HCT116 (cell line): Measurements from ENCODE around the gene PRDM2. TPM values are rescaled to one million over a fixed set of nuclear protein-coding genes. Genes with fewer than 3 reads are reported as not detected.

Experiments
- ATAC-seq: fragments of 200-7000 bp; cut with Tn5 transposase; 2 replicates; pipeline ENCODE4 v1.9.1; 2020; ENCODE audit warnings: mild to moderate bottlenecking, moderate library complexity
- BruUV-seq: library from RNA; stranded (reverse); fragments of 400-500 nt; replicated peaks from 2 replicates; lab custom pipeline; 2021; lab: Mats Ljungman, UMichigan
- CTCF ChIA-PET: fragments of 300-600 bp; sonication (Branson Sonifier 250); formaldehyde crosslinking; loops from one replicate; lab custom pipeline; 2021; ENCODE audit warnings: antibody characterized with exemption; lab: Charles Lee
- POLR2A ChIA-PET: fragments of 300-600, 350-600 bp; sonication (Branson Sonifier 250); formaldehyde crosslinking; loops from one replicate; lab custom pipeline; 2021; ENCODE audit warnings: antibody characterized with exemption; lab: Charles Lee
- RAD21 ChIA-PET, 2 experiments: fragments of 300-600 bp; sonication (Branson Sonifier 250); formaldehyde crosslinking; loops; one replicate each; lab custom pipeline; 2023; ENCODE audit warnings: low total read pairs in 2 of 2; ENCODE audit not compliant: uncharacterized antibody in 2 of 2, unreplicated experiment in 2 of 2, low non-redundant PET in 1 of 2; lab: Charles Lee
- DNase-seq: peaks from one replicate; pipeline ENCODE4 v3.0.0-alpha.2; 2010; ENCODE audit warnings: low read depth, low spot score
- H2AFZ ChIP-seq: fragments of 200-600 bp; shearing (Covaris generic), sonication (generic); 2 replicates; pipeline ENCODE4 v1.6.1; 2017; ENCODE audit warnings: low read depth, mixed run types, mixed read lengths, antibody characterized with exemption, low read length; ENCODE audit not compliant: poor library complexity, severe bottlenecking
- H3K27ac ChIP-seq: 2 replicates; pipeline ENCODE4 v1.5.1; 2012; ENCODE audit warnings: low read depth, low read length
- H3K27me3 ChIP-seq: fragments of 200-600 bp; sonication (generic); 2 replicates; pipeline ENCODE4 v1.6.1; 2016; ENCODE audit warnings: mixed run types, low read length, mixed read lengths; ENCODE audit not compliant: insufficient read depth
- H3K36me3 ChIP-seq, 2 experiments: fragments of 200-500 bp in 1 of 2; fragments of 200-600 bp in 1 of 2; sonication (Bioruptor generic) in 1 of 2; sonication (generic) in 1 of 2; 2 replicates each; pipeline versions ENCODE4 v1.5.1 to v1.6.1; 2014 to 2016; ENCODE audit warnings: low read length in 2 of 2, inconsistent platforms in 1 of 2, mixed read lengths in 1 of 2, mixed run types in 1 of 2; ENCODE audit not compliant: insufficient read depth in 2 of 2, control insufficient read depth in 1 of 2
- H3K4me1 ChIP-seq, 2 experiments: fragments of 200-600 bp in 1 of 2; sonication (generic) in 1 of 2; 2 replicates each; pipeline versions ENCODE4 v1.5.1 to v1.6.1; 2012 to 2017; ENCODE audit warnings: low read length in 2 of 2, inconsistent platforms in 1 of 2, mild to moderate bottlenecking in 1 of 2, mixed read lengths in 1 of 2, mixed run types in 1 of 2, moderate library complexity in 1 of 2; ENCODE audit not compliant: insufficient read depth in 2 of 2, control insufficient read depth in 1 of 2
- H3K4me2 ChIP-seq: fragments of 200-600 bp; sonication (generic); 2 replicates; pipeline ENCODE4 v1.6.1; 2017; ENCODE audit warnings: mixed run types, low read length, mixed read lengths
- H3K4me3 ChIP-seq, 2 experiments: fragments of 200-600 bp in 1 of 2; sonication (generic) in 1 of 2; replicated peaks in 1 of 2; 2 replicates each; pipeline ENCODE4 v1.5.1; 2011 to 2016; ENCODE audit warnings: low read length in 2 of 2, control low read depth in 1 of 2, low read depth in 1 of 2, mild to moderate bottlenecking in 1 of 2, mixed read lengths in 1 of 2, mixed run types in 1 of 2
- H3K79me2 ChIP-seq: fragments of 200-600 bp; sonication (generic); 2 replicates; pipeline ENCODE4 v1.6.1; 2017; ENCODE audit warnings: mild to moderate bottlenecking, mixed run types, low read length, moderate library complexity, mixed read lengths; ENCODE audit not compliant: insufficient read depth
- H3K9ac ChIP-seq: fragments of 200-600 bp; sonication (generic); 2 replicates; pipeline ENCODE4 v1.6.1; 2016; ENCODE audit warnings: low read length, mixed read lengths
- H3K9me2 ChIP-seq: fragments of 200-600 bp; sonication (generic), shearing (Covaris generic); 2 replicates; pipeline ENCODE4 v1.6.1; 2017; ENCODE audit warnings: mixed run types, mild to moderate bottlenecking, moderate library complexity; ENCODE audit not compliant: insufficient read depth
- H3K9me3 ChIP-seq, 2 experiments: fragments of 200-500 bp in 1 of 2; fragments of 200-600 bp in 1 of 2; sonication (Bioruptor generic) in 1 of 2; sonication (generic) in 1 of 2; 2 replicates each; pipeline ENCODE4 v1.6.1; 2014 to 2017; ENCODE audit warnings: low read length in 2 of 2, mixed read lengths in 2 of 2, inconsistent platforms in 1 of 2, low read depth in 1 of 2, mild to moderate bottlenecking in 1 of 2, mixed run types in 1 of 2, moderate library complexity in 1 of 2; ENCODE audit not compliant: control insufficient read depth in 1 of 2, insufficient read depth in 1 of 2
- H4K20me1 ChIP-seq: fragments of 200-600 bp; sonication (generic), shearing (Covaris generic); 2 replicates; pipeline ENCODE4 v1.6.1; 2017; ENCODE audit warnings: mixed run types, mild to moderate bottlenecking, moderate library complexity; ENCODE audit not compliant: insufficient read depth
- CBX3 ChIP-seq: IDR thresholded peaks from 2 replicates; pipeline ENCODE4 v1.6.1; 2012; ENCODE audit warnings: low read depth
- ELF1 ChIP-seq: IDR thresholded peaks from 2 replicates; pipeline ENCODE4 v1.6.1; 2012; ENCODE audit warnings: low read depth, borderline replicate concordance
- EZH2phosphoT487 ChIP-seq: fragments of 200-600 bp; IDR thresholded peaks from 2 replicates; pipeline ENCODE4 v1.6.1; 2018; ENCODE audit warnings: antibody characterized with exemption, borderline replicate concordance
- FOSL1 ChIP-seq: IDR thresholded peaks from 2 replicates; pipeline ENCODE4 v1.6.1; 2012; ENCODE audit warnings: low read depth
- POLR2A ChIP-seq: IDR thresholded peaks from 2 replicates; pipeline ENCODE4 v1.7.0; 2011; ENCODE audit warnings: borderline replicate concordance; ENCODE audit not compliant: insufficient read depth, insufficient read length; ENCODE audit errors: extremely low read depth
- POLR2AphosphoS5 ChIP-seq: IDR thresholded peaks from 2 replicates; pipeline ENCODE4 v1.6.1; 2011; ENCODE audit warnings: mild to moderate bottlenecking, low read depth, low read length, moderate library complexity
- SRF ChIP-seq: IDR thresholded peaks from 2 replicates; pipeline ENCODE4 v1.6.1; 2012; ENCODE audit warnings: low read depth
- TCF7L2 ChIP-seq: IDR thresholded peaks from 2 replicates; pipeline ENCODE4 v1.7.0; 2011; ENCODE audit warnings: borderline replicate concordance, inconsistent platforms; ENCODE audit not compliant: insufficient read depth, insufficient read length; ENCODE audit errors: extremely low read depth
- YY1 ChIP-seq: IDR thresholded peaks from 2 replicates; pipeline ENCODE4 v1.6.1; 2011; ENCODE audit warnings: low read length, low read depth, moderate library complexity, mild to moderate bottlenecking; ENCODE audit not compliant: insufficient replicate concordance; ENCODE audit errors: extremely low read depth
- ZFX ChIP-seq: fragments of 450-650 bp; IDR thresholded peaks from 2 replicates; pipeline ENCODE4 v1.6.1; 2017
- ZNF274 ChIP-seq: fragments of 200-500 bp; sonication (Bioruptor generic); IDR thresholded peaks from 2 replicates; pipeline ENCODE4 v1.6.1; 2014; ENCODE audit warnings: mild to moderate bottlenecking, low read depth, low read length, inconsistent platforms
- intact Hi-C: fragments of 100-400 bp; cut with micrococcal nuclease; formaldehyde crosslinking; loops from 2 replicates; pipeline ENCODE4 v1.10.0; 2022
- total RNA-seq: library from RNA; stranded (reverse); gene quantifications from one replicate; pipeline ENCODE4 v1.2.1, GENCODE V29; 2021; ENCODE audit not compliant: unreplicated experiment
- TF ChIP-seq, protein P1 (sequence below), 3 experiments: fragments of 200-600 bp in 1 of 3; sonication (generic) in 1 of 3; IDR thresholded peaks in 2 of 3; conservative IDR thresholded peaks in 1 of 3; 2 replicates each; pipeline ENCODE4 v1.5.1; 2012 to 2017; ENCODE audit warnings: low read depth in 2 of 3, low read length in 2 of 3, antibody characterized with exemption in 1 of 3, borderline replicate concordance in 1 of 3, control low read depth in 1 of 3, mild to moderate bottlenecking in 1 of 3, mixed read lengths in 1 of 3, mixed run types in 1 of 3, moderate library complexity in 1 of 3; ENCODE audit not compliant: insufficient read depth in 1 of 3
- TF ChIP-seq, protein P2 (sequence below): IDR thresholded peaks from 2 replicates; pipeline ENCODE4 v1.6.1; 2012
- TF ChIP-seq, protein P3 (sequence below): IDR thresholded peaks from 2 replicates; pipeline ENCODE4 v1.6.1; 2011; ENCODE audit warnings: mild to moderate bottlenecking, low read length, moderate library complexity; ENCODE audit not compliant: insufficient replicate concordance; ENCODE audit errors: extremely low read depth

The PRDM2 gene
- total RNA-seq, 1 experiment from 2014 or later: 17.3 TPM

DNA sequence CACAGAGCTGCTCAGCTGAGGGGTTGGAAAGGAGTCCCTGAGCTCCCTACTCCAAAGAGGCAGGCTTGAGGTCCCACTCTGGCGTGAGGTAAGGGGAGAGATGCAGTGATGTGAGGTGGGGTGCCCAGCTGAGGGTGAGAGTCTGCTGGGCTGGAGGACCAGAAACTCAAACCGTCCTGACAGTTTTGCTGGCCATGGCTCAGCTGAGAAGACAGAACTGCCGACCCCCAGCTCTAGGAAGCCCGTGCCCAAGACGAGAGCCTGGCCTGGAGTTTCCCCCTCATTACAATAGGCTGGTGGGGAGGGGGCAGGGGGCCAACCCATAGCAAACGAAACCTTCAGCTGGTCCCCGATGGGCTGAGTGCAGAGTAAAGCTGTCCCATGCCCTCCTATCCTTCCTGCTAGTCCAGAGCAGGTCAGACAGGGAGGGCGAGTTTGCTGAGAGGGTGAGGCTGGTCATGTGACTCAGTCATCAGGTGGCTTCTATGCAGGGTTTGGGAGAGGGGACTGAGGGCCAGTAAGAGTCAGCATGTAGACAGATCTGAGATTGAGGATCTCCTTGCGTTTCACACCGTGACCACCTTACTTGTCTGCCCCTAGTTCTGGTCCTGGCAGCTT, 129.3 kb downstream of the PRDM2 start:
- Histone ChIP-seq H3K36me3 (no peaks in the 10 kb centered on the region), H3K9ac (peak overlapping the region; percentile 23), H2AFZ (no peak overlapping the region), H3K4me3 (peak overlapping the region; percentile 54 to 61), H3K79me2 (no peaks in the 10 kb centered on the region), H3K4me2 (peak overlapping the region; percentile 73), H4K20me1 (no peaks in the 10 kb centered on the region), H3K4me1 (peaks cover 5 to 13% of the 10 kb centered on the region in 2 experiments; a peak in 2 of 4 replicates), H3K27ac (no peak overlapping the region; the same call in 1 of the 2 replicates), H3K9me3 (no peaks in the 10 kb centered on the region), H3K9me2 (no peaks in the 10 kb centered on the region), H3K27me3 (no peaks in the 10 kb centered on the region)
- ChIA-PET RAD21 (interaction anchor here in 1 of 2 experiments (1.2 kb wide), 1 partner anchor 131 kb away, joined by 4 read pairs; no protein-coding TSS in a partner anchor), CTCF (interaction anchor here (0.8 to 2.4 kb wide), 4 partner anchors 14 to 131 kb away, joined by 4 to 11 read pairs (median 4); no protein-coding TSS in a partner anchor), POLR2A (no interaction called here)
- DNase-seq (peak; percentile 23), ATAC-seq (peak; percentile 57)
- TSS peak; percentile 57 for BruUV-seq
- TF ChIP-seq YY1: no peak
- TF ChIP-seq ZFX: no peak
- no peak for TF ChIP-seq SRF
- TF ChIP-seq EZH2phosphoT487: no peak
- intact Hi-C loops: loop anchor here (5.0 kb wide), 1 partner anchor 162 kb away; no protein-coding TSS in a partner anchor

DNA sequence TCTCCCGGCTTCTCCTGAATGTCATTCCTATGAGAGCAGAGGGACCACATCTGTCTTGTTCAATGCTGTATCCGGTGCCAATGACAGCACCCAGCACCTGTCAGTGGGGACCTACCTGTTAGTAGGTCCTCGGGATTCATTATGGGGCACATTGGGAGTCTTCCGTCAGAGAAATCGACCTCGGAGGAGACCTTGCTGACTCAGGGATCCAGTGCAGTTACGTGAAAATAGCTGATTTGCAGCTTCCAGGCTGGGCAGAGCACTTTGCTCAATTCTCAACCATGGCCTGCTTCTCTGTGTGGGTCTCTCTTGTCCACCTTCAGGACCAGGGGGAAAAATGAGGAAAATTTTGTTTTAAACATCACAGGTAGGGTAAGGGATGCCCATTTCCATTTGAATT, 130.2 kb downstream of the PRDM2 start:
- H3K4me2 ChIP-seq: no peak overlapping the region
- H3K36me3 ChIP-seq: no peaks in the 10 kb centered on the region
- no peak overlapping the region for H3K4me3 ChIP-seq
- no peak for DNase-seq
- ChIA-PET RAD21 (no interaction called here), CTCF (interaction anchor here (2.4 kb wide), 1 partner anchor 130 kb away, joined by 11 read pairs; no protein-coding TSS in a partner anchor), POLR2A (no interaction called here)
- no peaks in the 10 kb centered on the region for H3K79me2 ChIP-seq
- H2AFZ ChIP-seq: no peak overlapping the region
- no peaks in the 10 kb centered on the region for H3K9me2 ChIP-seq
- H3K9ac ChIP-seq: no peak overlapping the region
- peaks cover 5 to 13% of the 10 kb centered on the region in 2 experiments; a peak in 2 of 4 replicates for H3K4me1 ChIP-seq
- no peaks in the 10 kb centered on the region for H4K20me1 ChIP-seq
- no peak overlapping the region for H3K27ac ChIP-seq
- no peak for ATAC-seq
- H3K9me3 ChIP-seq: no peaks in the 10 kb centered on the region
- H3K27me3 ChIP-seq: no peaks in the 10 kb centered on the region
- no TSS peak for BruUV-seq
- intact Hi-C loops: no loop called here
- TF ChIP-seq SRF: no peak
- TF ChIP-seq ELF1: no peak
- no peak for TF ChIP-seq POLR2AphosphoS5
- no peak for TF ChIP-seq CBX3
- TF ChIP-seq YY1: no peak
- TF ChIP-seq, protein P1, sequence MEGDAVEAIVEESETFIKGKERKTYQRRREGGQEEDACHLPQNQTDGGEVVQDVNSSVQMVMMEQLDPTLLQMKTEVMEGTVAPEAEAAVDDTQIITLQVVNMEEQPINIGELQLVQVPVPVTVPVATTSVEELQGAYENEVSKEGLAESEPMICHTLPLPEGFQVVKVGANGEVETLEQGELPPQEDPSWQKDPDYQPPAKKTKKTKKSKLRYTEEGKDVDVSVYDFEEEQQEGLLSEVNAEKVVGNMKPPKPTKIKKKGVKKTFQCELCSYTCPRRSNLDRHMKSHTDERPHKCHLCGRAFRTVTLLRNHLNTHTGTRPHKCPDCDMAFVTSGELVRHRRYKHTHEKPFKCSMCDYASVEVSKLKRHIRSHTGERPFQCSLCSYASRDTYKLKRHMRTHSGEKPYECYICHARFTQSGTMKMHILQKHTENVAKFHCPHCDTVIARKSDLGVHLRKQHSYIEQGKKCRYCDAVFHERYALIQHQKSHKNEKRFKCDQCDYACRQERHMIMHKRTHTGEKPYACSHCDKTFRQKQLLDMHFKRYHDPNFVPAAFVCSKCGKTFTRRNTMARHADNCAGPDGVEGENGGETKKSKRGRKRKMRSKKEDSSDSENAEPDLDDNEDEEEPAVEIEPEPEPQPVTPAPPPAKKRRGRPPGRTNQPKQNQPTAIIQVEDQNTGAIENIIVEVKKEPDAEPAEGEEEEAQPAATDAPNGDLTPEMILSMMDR (IDR thresholded peaks at IDR 0.05 in 2 of 3, conservative IDR thresholded peaks at IDR 0.05 in 1 of 3; ENCODE audit: borderline replicate concordance in 1 of 3, insufficient read depth in 1 of 3, low read depth in 2 of 3, low read length in 2 of 3): no peak
- TF ChIP-seq EZH2phosphoT487: no peak
- no peak for TF ChIP-seq POLR2A
- no peak for TF ChIP-seq FOSL1
- TF ChIP-seq, protein P2, sequence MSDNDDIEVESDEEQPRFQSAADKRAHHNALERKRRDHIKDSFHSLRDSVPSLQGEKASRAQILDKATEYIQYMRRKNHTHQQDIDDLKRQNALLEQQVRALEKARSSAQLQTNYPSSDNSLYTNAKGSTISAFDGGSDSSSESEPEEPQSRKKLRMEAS: no peak
- TF ChIP-seq, protein P3, sequence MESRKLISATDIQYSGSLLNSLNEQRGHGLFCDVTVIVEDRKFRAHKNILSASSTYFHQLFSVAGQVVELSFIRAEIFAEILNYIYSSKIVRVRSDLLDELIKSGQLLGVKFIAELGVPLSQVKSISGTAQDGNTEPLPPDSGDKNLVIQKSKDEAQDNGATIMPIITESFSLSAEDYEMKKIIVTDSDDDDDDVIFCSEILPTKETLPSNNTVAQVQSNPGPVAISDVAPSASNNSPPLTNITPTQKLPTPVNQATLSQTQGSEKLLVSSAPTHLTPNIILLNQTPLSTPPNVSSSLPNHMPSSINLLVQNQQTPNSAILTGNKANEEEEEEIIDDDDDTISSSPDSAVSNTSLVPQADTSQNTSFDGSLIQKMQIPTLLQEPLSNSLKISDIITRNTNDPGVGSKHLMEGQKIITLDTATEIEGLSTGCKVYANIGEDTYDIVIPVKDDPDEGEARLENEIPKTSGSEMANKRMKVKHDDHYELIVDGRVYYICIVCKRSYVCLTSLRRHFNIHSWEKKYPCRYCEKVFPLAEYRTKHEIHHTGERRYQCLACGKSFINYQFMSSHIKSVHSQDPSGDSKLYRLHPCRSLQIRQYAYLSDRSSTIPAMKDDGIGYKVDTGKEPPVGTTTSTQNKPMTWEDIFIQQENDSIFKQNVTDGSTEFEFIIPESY: no peak
- no peak for TF ChIP-seq ZFX
- TF ChIP-seq TCF7L2: no peak
- TF ChIP-seq ZNF274: no peak
